ENCODE data around the gene ITPR1. TPM values are rescaled to one million over a fixed set of nuclear protein-coding genes. Genes with fewer than 3 reads are reported as not detected.

The ITPR1 gene
- total and polyA plus RNA-seq, 12 donors, result 9.7 to 40.3 (median 18.8) TPM

GRCh38 chr3:4865714-4866113 lies 372.6 kb downstream of the ITPR1 start:
- no peak for TF ChIP-seq CTCF (IDR thresholded peaks at IDR 0.05)
- Histone ChIP-seq H3K36me3 (peaks cover 0 to 8% (median 0%) of the 10 kb centered on the region in 9 donors), H3K27me3 (no peaks in the 10 kb centered on the region), H3K4me3 (no peak overlapping the region), H3K27ac (peak overlapping the region in 2 of 10 donors; percentile 99), H3K9me3 (peaks cover 0 to 23% (median 13%) of the 10 kb centered on the region in 11 donors), H3K4me1 (peaks cover 0 to 42% (median 27%) of the 10 kb centered on the region in 9 donors)
- 92 to 97% methylated on average over 2 of the region's 2 CpGs for WGBS, 2 donors
- ATAC-seq (no peak), DNase-seq (no peak)
- intact Hi-C loops (cut with DNase I), result no loop called here

- Histone ChIP-seq H3K27me3 (no peaks in the 10 kb centered on the region), H3K27ac (peak overlapping the region; percentile 93 to 100 (median 98)), H3K4me3 (peak overlapping the region in 6 of 10 donors; percentile 48 to 57 (median 56)), H3K9me3 (peaks cover 0 to 11% (median 2%) of the 10 kb centered on the region in 11 donors), H3K36me3 (peaks cover 0 to 4% (median 0%) of the 10 kb centered on the region in 9 donors), H3K4me1 (peaks cover 0 to 42% (median 27%) of the 10 kb centered on the region in 9 donors)
- no peak for TF ChIP-seq CTCF (IDR thresholded peaks at IDR 0.05)
- intact Hi-C loops (cut with DNase I), result no loop called here
- WGBS, 2 donors, result 36 to 57% methylated on average over 6 of the region's 6 CpGs
- peak in 2 of 8 donors; percentile 1 to 11 for ATAC-seq
- DNase-seq, result peak in 1 of 2 donors; percentile 19
These were observed 373.7 kb downstream of the ITPR1 start for GRCh38 chr3:4866866-4867265.

GRCh38 chr3:4877173-4877787 lies 384.1 kb downstream of the ITPR1 start:
- Histone ChIP-seq H3K9me3 (no peaks in the 10 kb centered on the region), H3K27me3 (no peaks in the 10 kb centered on the region), H3K36me3 (no peaks in the 10 kb centered on the region), H3K27ac (no peak overlapping the region), H3K4me3 (no peak overlapping the region), H3K4me1 (no peaks in the 10 kb centered on the region)
- intact Hi-C loops (cut with DNase I), result loop anchor here in 3 of 10 donors (10.0 kb wide), 3 partner anchors 58 to 178 kb away; no protein-coding TSS in a partner anchor
- WGBS, 2 donors, result 84 to 86% methylated on average over 3 of the region's 3 CpGs
- no peak for ATAC-seq
- DNase-seq, result no peak
- no peak for TF ChIP-seq CTCF (IDR thresholded peaks at IDR 0.05)

- Histone ChIP-seq H3K9me3 (peaks cover 0 to 4% (median 0%) of the 10 kb centered on the region in 11 donors), H3K4me1 (no peaks in the 10 kb centered on the region), H3K36me3 (no peaks in the 10 kb centered on the region), H3K27me3 (no peaks in the 10 kb centered on the region), H3K27ac (no peak overlapping the region), H3K4me3 (no peak overlapping the region)
- DNase-seq (no peak), ATAC-seq (no peak)
- WGBS, 2 donors, result 85 to 88% methylated on average over 6 of the region's 6 CpGs
- TF ChIP-seq CTCF (IDR thresholded peaks at IDR 0.05), result no peak
- intact Hi-C loops (cut with DNase I), result no loop called here
These were observed 387.7 kb downstream of the ITPR1 start for GRCh38 chr3:4880850-4881249.

Data from heart right ventricle (tissue), 16 donors.